Thyroid gland (tissue), 4 donors: Measurements from ENCODE around the gene WASHC2A. TPM values are rescaled to one million over a fixed set of nuclear protein-coding genes. Genes with fewer than 3 reads are reported as not detected.
"Not testable (repeated sequence)": the region's sequence is repeated elsewhere in the genome, so short reads cannot be mapped to it uniquely, and the experiment has no call there.

Experiments
- DNase-seq, 2 donors: peaks; one replicate each; pipeline ENCODE4 v3.0.0-alpha.2; 2019
- H3K27ac ChIP-seq, 3 donors: fragments of 200-600 bp; sonication (generic); 1 replicate in 2 of 3; 2 replicates in 1 of 3; pipeline ENCODE4 v1.5.1; 2016 to 2019; ENCODE audit warnings: mild to moderate bottlenecking in 1 of 3, moderate library complexity in 1 of 3
- H3K27me3 ChIP-seq: fragments of 200-600 bp; sonication (generic); one replicate; pipeline ENCODE4 v1.5.1; 2019
- H3K36me3 ChIP-seq, 2 donors: fragments of 200-600 bp; sonication (generic); one replicate each; pipeline ENCODE4 v1.5.1; 2016 to 2019
- H3K4me1 ChIP-seq, 2 donors: fragments of 200-600 bp; sonication (generic); one replicate each; pipeline ENCODE4 v1.5.1; 2017 to 2019
- H3K4me3 ChIP-seq, 3 donors: fragments of 200-600 bp; sonication (generic); replicated peaks in 1 of 3; 1 replicate in 2 of 3; 2 replicates in 1 of 3; pipeline ENCODE4 v1.5.1; 2016; ENCODE audit warnings: mild to moderate bottlenecking in 1 of 3
- H3K9me3 ChIP-seq: fragments of 200-600 bp; sonication (generic); one replicate; pipeline ENCODE4 v1.5.1; 2017
- POLR2A ChIP-seq, 2 donors: fragments of 450-650 bp; IDR thresholded peaks; one replicate each; pipeline ENCODE4 v1.6.1; 2017; ENCODE audit warnings: antibody characterized with exemption in 2 of 2, mild to moderate bottlenecking in 2 of 2, moderate library complexity in 1 of 2
- WGBS, 2 donors: methylation state at CpG; one replicate each; pipeline ENCODE4 v1.1.5; 2017; 5-methylcytosine and 5-hydroxymethylcytosine counted together
- intact Hi-C: fragments of 100-400 bp; cut with DNase I; formaldehyde crosslinking; loops from one replicate; pipeline ENCODE4 v1.15.1; 2023
- total RNA-seq, 4 donors: library from RNA; depleted of rRNA; stranded (reverse); fragments of >200 nt; gene quantifications; one replicate each; pipeline ENCODE4 v1.2.3, GENCODE V29; 2016
- TF ChIP-seq, protein P1 (sequence below), 6 experiments: fragments of 200-600 bp in 3 of 6; fragments of 450-650 bp in 3 of 6; sonication (generic) in 3 of 6; IDR thresholded peaks; one replicate each; pipeline ENCODE4 v1.5.1; 2016 to 2019; ENCODE audit warnings: antibody characterized with exemption in 6 of 6, mild to moderate bottlenecking in 2 of 6, inconsistent platforms in 1 of 6, moderate library complexity in 1 of 6

The WASHC2A gene
- total RNA-seq, 4 donors from 2014 or later: 29.2 to 42.2 (median 37.1) TPM

DNA sequence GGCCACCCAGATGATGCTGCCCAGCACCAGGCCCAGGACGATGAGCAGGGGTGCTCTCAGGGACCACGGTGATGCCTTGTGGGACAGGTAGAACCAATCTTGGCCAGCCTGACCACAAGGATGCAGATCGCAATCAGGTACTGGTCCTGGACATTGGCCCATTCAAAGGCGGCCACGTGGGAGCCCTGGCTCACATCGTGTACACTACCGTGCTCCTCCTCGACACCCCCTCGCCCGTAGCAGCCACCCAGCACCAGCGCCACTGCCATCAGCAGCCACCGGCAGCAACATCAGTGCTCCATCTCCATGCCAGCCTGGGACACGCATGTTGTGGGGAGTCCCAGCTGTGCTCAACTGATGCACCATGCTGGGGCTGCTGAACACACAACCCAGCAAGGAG is 40.6 kb upstream of the WASHC2A start:
- intact Hi-C loops: no loop called here
- Histone ChIP-seq H3K36me3 (no peaks in the 10 kb centered on the region), H3K4me3 (no peak overlapping the region), H3K9me3 (no peaks in the 10 kb centered on the region), H3K4me1 (no peaks in the 10 kb centered on the region), H3K27ac (no peak overlapping the region), H3K27me3 (no peaks in the 10 kb centered on the region)
- no peak for DNase-seq
- WGBS, 2 donors: 92 to 95% methylated on average over 11 to 13 of the region's 13 CpGs
- TF ChIP-seq, protein P1, sequence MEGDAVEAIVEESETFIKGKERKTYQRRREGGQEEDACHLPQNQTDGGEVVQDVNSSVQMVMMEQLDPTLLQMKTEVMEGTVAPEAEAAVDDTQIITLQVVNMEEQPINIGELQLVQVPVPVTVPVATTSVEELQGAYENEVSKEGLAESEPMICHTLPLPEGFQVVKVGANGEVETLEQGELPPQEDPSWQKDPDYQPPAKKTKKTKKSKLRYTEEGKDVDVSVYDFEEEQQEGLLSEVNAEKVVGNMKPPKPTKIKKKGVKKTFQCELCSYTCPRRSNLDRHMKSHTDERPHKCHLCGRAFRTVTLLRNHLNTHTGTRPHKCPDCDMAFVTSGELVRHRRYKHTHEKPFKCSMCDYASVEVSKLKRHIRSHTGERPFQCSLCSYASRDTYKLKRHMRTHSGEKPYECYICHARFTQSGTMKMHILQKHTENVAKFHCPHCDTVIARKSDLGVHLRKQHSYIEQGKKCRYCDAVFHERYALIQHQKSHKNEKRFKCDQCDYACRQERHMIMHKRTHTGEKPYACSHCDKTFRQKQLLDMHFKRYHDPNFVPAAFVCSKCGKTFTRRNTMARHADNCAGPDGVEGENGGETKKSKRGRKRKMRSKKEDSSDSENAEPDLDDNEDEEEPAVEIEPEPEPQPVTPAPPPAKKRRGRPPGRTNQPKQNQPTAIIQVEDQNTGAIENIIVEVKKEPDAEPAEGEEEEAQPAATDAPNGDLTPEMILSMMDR (IDR thresholded peaks at IDR 0.05): no peak
- TF ChIP-seq POLR2A (IDR thresholded peaks at IDR 0.05): no peak

DNA sequence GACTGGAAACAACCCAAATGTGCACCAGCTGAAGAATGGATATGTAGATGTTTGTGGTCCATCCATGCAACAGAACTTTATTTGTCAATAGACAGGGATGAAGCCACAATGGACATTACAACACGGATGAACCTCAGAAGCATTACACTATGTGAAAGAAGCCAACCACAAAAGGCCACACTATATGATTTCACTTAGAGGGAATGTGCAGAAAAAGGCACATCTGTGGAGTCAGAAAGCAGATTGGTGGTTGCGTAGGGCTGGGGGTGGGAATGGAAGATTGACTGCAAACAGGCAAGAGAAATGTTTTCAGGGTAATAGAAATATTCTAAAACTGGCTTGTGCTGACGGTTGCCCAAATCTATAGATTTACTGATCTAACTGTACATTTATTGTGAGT is 34.3 kb upstream of the WASHC2A start:
- H3K27ac ChIP-seq: no peak overlapping the region
- no peaks in the 10 kb centered on the region for H3K4me1 ChIP-seq
- H3K9me3 ChIP-seq: no peaks in the 10 kb centered on the region
- H3K4me3 ChIP-seq: no peak overlapping the region
- intact Hi-C loops: no loop called here
- no peak for TF ChIP-seq POLR2A (IDR thresholded peaks at IDR 0.05)
- TF ChIP-seq, protein P1 (IDR thresholded peaks at IDR 0.05): no peak
- no peak for DNase-seq
- 59 to 61% methylated on average over 3 of the region's 3 CpGs for WGBS, 2 donors
- no peaks in the 10 kb centered on the region for H3K36me3 ChIP-seq
- H3K27me3 ChIP-seq: no peaks in the 10 kb centered on the region

DNA sequence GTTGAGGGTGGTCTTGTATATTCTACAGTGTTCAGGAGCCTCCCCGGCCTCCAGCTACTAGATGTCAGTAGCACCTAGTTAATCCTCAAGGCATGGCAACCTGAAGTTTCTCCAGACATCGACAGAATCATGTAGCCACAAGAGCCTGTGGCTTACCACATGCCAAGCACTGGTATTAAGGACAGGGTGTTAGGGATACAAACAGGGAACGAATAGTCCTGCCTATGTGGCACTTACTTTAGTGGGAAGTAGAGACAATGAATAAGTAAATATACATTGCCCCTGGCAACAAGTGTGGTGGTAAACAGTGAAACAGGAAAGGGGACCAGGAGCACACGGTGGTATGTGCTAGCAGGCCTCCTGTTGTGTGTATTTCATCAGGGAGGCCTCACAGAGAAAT is 32.4 kb upstream of the WASHC2A start:
- H3K36me3 ChIP-seq, H3K4me1 ChIP-seq, DNase-seq, H3K4me3 ChIP-seq, H3K9me3 ChIP-seq, intact Hi-C loops, H3K27ac ChIP-seq, H3K27me3 ChIP-seq: not testable (repeated sequence)
- 48 to 68% methylated on average over 3 to 4 of the region's 4 CpGs for WGBS, 2 donors

DNA sequence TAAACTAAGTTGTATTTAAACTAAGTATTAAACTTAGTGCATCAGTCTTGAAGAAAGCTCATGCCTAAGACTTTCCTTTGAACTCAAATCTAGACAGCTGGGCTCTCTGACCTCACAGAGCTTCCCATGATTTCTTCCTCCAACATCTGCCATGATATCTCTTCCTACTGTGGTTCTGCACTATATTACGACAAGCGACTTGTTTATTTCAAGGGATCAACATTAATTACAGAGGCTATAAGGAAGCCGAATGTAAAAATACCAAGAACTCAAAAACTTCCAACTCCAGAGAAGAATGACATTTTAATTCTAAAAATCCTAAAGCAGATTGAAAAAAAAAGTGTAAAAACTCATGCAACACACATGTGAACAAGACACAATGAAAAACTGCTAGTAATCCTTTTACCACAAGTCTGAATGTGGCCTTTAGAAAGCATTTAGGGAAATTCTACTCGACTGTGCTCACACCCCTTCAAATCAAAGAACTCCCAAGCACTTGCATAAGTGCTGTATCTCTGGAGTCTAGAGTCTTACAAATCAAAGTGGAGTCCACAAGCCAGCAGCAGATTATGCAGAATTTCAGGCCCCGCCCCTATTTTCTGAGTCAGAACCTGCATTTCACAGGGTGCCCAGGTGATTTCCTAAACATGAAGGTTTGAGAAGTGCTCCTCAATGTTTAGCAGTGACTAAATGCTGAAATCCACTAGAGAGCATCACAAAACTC is 22.7 kb upstream of the WASHC2A start:
- Histone ChIP-seq H3K4me3 (no peak overlapping the region), H3K36me3 (no peaks in the 10 kb centered on the region), H3K27ac (no peak overlapping the region), H3K9me3 (no peaks in the 10 kb centered on the region), H3K4me1 (no peaks in the 10 kb centered on the region), H3K27me3 (no peaks in the 10 kb centered on the region)
- WGBS, 2 donors: 69% methylated on average over 5 of the region's 5 CpGs
- DNase-seq: no peak
- TF ChIP-seq POLR2A (IDR thresholded peaks at IDR 0.05): no peak
- TF ChIP-seq, protein P1 (IDR thresholded peaks at IDR 0.05): no peak
- intact Hi-C loops: no loop called here

DNA sequence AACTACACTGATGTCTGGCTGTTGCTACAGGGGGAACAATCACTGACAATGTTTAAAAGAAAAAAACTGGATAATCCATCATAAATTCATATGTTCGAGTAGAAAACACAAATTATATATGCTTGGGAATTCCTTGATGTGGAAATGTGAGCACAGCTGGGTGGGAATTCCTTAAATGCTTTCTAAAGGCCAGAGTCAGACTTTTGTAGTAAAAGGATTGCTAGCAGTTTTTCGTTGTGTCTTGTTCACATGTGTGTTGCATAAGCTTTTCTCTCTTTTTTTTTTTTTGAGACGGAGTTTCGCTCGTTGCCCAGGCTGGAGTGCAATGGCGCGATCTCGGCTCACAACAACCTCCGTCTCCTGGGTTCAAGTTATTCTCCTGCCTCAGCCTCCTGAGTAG is 21.3 kb upstream of the WASHC2A start:
- H3K4me3 ChIP-seq, H3K27me3 ChIP-seq, H3K27ac ChIP-seq, intact Hi-C loops, H3K9me3 ChIP-seq, H3K36me3 ChIP-seq, DNase-seq, H3K4me1 ChIP-seq: not testable (repeated sequence)
- 79 to 85% methylated on average over 9 of the region's 9 CpGs for WGBS, 2 donors

DNA sequence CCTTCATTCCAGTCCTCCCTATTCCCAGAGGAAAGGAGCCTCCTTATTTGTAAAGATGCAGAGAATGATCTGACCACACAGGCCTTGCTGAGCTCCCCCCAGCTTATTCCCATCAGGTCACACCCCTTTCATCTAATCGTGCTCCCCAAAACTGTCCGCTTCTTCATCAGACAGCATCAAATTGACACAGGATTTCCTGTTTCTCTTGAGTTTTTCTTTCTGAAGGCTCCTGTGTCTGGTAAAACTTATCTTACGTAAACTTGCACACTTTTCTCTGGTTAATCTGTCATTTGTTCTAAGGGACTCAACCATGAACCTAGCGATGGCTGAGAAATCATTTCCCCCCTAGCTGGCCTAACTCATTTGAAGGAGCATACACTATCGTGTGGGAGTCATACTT is 20.2 kb upstream of the WASHC2A start:
- H3K27me3 ChIP-seq, H3K4me3 ChIP-seq, H3K27ac ChIP-seq, DNase-seq, H3K4me1 ChIP-seq, H3K9me3 ChIP-seq, H3K36me3 ChIP-seq, intact Hi-C loops: not testable (repeated sequence)
- 85 to 87% methylated on average over 4 to 5 of the region's 5 CpGs for WGBS, 2 donors

DNA sequence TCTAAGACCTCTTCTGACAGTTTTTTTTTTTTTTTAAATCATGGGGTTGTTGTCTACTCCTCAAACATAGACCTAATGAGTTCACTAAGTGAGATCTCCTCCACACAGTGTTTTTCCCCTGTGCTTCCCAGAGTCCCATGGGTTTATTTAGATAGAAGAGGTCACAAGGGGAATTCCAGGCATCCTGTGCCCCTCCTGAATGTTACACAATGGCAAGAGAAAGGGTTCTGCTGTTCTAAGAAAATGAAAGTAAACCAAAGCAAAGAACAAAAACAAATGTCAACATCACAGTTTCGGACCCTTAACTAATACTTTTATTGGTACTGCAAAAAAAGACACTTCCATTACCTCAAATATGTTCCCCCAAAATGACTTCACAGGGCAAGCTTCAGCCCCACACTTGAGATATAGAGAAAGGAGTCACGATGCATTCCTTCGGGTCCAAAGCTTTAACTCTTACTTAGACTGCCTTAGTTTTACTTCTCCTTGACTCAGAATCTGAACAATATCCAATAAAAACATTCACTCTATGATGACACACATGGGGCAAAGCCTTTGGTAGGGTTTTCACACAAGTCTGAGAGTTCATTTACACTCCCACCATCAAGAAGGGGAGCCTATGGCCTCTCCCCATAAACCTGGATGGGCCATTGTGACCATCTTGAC is 15.6 kb upstream of the WASHC2A start:
- intact Hi-C loops, H3K36me3 ChIP-seq, H3K27me3 ChIP-seq, H3K9me3 ChIP-seq, DNase-seq, H3K4me3 ChIP-seq, H3K4me1 ChIP-seq, H3K27ac ChIP-seq: not testable (repeated sequence)
- WGBS, 2 donors: 54 to 67% methylated on average over 3 of the region's 3 CpGs

DNA sequence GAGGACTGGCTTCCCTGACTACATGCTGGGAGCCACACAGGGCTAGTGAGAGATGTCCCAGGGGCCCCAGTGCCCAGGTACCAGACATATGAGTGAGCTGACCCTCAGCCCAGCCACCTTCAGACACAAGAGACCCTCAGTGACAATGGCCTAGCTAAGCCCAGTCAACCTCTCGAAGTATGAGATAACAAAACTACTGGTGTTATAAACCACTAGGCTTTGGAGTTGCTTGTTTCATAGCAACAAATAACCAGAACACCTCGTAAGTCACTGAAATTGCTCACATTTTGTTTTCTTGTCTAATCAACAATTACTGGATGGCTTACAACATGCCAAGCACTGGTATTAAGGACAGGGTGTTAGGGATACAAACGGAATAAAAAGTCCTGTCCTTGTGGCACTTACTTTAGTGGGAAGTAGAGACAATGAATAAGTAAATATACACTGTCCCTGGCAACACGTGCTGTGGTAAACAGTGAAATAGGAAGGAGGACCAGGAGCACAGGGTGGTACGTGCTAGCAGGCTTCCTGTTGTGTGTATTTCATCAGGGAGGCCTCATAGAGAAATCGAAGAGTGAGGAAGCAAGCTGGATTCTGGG is 14.9 kb upstream of the WASHC2A start:
- H3K9me3 ChIP-seq, H3K27me3 ChIP-seq, H3K4me3 ChIP-seq, H3K36me3 ChIP-seq, H3K27ac ChIP-seq, DNase-seq, H3K4me1 ChIP-seq, intact Hi-C loops: not testable (repeated sequence)
- 51 to 73% methylated on average over 6 of the region's 6 CpGs for WGBS, 2 donors

DNA sequence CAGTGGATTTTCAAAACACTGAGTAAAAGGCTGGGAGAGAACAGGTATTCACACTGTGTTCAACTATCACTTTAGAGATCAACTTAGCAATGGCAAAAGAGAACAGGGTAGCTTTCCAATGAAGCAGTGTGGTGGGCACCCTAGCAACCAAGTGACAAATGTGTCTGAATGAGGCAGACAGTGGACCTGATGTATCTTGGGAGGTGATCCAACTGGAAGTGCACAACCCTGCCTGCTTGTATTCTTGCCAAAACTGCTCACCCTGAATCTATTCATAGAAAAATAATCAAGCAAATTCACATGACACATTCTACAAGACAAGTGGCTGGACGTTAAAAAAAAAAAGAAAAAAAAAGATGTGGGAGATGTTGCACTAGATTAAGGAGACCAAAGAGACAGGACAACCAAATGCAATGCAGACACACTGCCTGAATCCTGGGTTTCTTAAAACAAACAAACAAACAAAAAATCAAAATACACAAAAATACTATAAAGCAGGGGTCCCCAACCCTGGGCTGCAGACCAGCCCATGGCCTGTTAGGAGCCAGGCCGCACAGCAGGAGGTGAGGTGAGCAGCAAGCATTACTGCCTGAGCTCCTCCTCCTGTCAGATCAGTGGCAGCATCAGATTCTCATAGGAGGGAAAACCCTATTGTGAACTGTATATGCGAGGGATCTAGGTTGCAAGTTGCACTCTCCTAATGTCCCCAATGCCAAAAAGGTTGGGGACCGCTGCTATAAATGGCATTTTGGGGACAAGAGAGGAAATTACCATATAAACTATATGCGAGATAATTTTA is 12.1 kb upstream of the WASHC2A start:
- intact Hi-C loops, H3K9me3 ChIP-seq, H3K4me3 ChIP-seq, H3K36me3 ChIP-seq, H3K27ac ChIP-seq, H3K27me3 ChIP-seq, DNase-seq, H3K4me1 ChIP-seq: not testable (repeated sequence)
- WGBS, 2 donors: 62 to 66% methylated on average over 5 of the region's 5 CpGs
